DND-41 (cell line): ENCODE data around the gene GNB2.

Source experiments
- ATAC-seq: fragments of 200-7000 bp; cut with Tn5 transposase; 3 replicates; pipeline ENCODE4 v1.9.1; 2021; ENCODE audit warnings: low read depth; ENCODE audit not compliant: insufficient read depth
- DNase-seq: peaks from one replicate; pipeline ENCODE4 v3.0.0-alpha.2; 2020
- H2AFZ ChIP-seq: 2 replicates; pipeline ENCODE4 v1.6.0; 2012; ENCODE audit warnings: low read depth, low read length
- H3K27ac ChIP-seq: 2 replicates; pipeline ENCODE4 v1.5.1; 2012; ENCODE audit warnings: low read length, inconsistent platforms
- H3K27me3 ChIP-seq: fragments of 200-600 bp; sonication (generic); 2 replicates; pipeline ENCODE4 v1.6.0; 2012; ENCODE audit warnings: low read length, mild to moderate bottlenecking, inconsistent platforms; ENCODE audit not compliant: insufficient read depth, poor library complexity
- H3K36me3 ChIP-seq: 2 replicates; pipeline ENCODE4 v1.5.1; 2012; ENCODE audit warnings: low read length, inconsistent platforms; ENCODE audit not compliant: insufficient read depth
- H3K4me1 ChIP-seq: 2 replicates; pipeline ENCODE4 v1.5.1; 2012; ENCODE audit warnings: mild to moderate bottlenecking, low read length; ENCODE audit not compliant: insufficient read depth
- H3K4me2 ChIP-seq: 2 replicates; pipeline ENCODE4 v1.6.0; 2012; ENCODE audit warnings: mild to moderate bottlenecking, moderate library complexity, low read length, inconsistent platforms; ENCODE audit not compliant: insufficient read depth
- H3K4me3 ChIP-seq, 2 experiments: fragments of 200-600 bp in 1 of 2; shearing (Covaris generic) in 1 of 2; 2 replicates each; pipeline ENCODE4 v1.5.1; 2012 to 2016; ENCODE audit warnings: inconsistent platforms in 2 of 2, low read length in 2 of 2, mild to moderate bottlenecking in 2 of 2, low read depth in 1 of 2, moderate library complexity in 1 of 2
- H3K79me2 ChIP-seq: 2 replicates; pipeline ENCODE4 v1.6.0; 2012; ENCODE audit warnings: low read length, inconsistent platforms; ENCODE audit not compliant: insufficient read depth
- H3K9ac ChIP-seq: 2 replicates; pipeline ENCODE4 v1.6.0; 2012; ENCODE audit warnings: low read depth, mild to moderate bottlenecking, inconsistent platforms, low read length, moderate library complexity
- H3K9me3 ChIP-seq: 2 replicates; pipeline ENCODE4 v1.5.1; 2012; ENCODE audit warnings: low read length, moderate library complexity, mild to moderate bottlenecking, inconsistent platforms; ENCODE audit not compliant: insufficient read depth, severe bottlenecking
- H4K20me1 ChIP-seq: 2 replicates; pipeline ENCODE4 v1.6.0; 2012; ENCODE audit warnings: low read length; ENCODE audit not compliant: insufficient read depth
- CTCF ChIP-seq: IDR thresholded peaks from 2 replicates; pipeline ENCODE4 v1.5.1; 2012; ENCODE audit warnings: borderline replicate concordance, low read length, moderate library complexity, mild to moderate bottlenecking; ENCODE audit not compliant: poor library complexity, severe bottlenecking; ENCODE audit errors: extremely low read depth
- EZH2 ChIP-seq: IDR thresholded peaks from 3 replicates; pipeline ENCODE4 v1.6.1; 2012; ENCODE audit warnings: borderline replicate concordance, low read depth, mild to moderate bottlenecking, moderate library complexity, low read length, inconsistent platforms; ENCODE audit not compliant: severe bottlenecking

The GNB2 gene

GRCh38 chr7:100640517-100641440 lies 32.8 kb upstream of the GNB2 start:
- Histone ChIP-seq H3K4me2 (no peak overlapping the region), H3K4me1 (no peaks in the 10 kb centered on the region), H3K79me2 (no peaks in the 10 kb centered on the region), H2AFZ (no peak overlapping the region), H3K9me3 (no peaks in the 10 kb centered on the region), H3K36me3 (no peaks in the 10 kb centered on the region), H4K20me1 (no peaks in the 10 kb centered on the region), H3K4me3 (no peak overlapping the region), H3K9ac (no peak overlapping the region), H3K27me3 (no peaks in the 10 kb centered on the region), H3K27ac (no peak overlapping the region)
- no peak for ATAC-seq
- no peak for DNase-seq
- TF ChIP-seq EZH2 (no peak), CTCF (no peak)

- H3K27ac ChIP-seq, result no peak within 1 kb of the TSS
- H3K4me1 ChIP-seq, result no peaks in the 10 kb centered on the region
- H3K4me3 ChIP-seq, result no peak within 1 kb of the TSS
- H4K20me1 ChIP-seq, result no peaks in the 10 kb centered on the region
- H2AFZ ChIP-seq, result no peak within 1 kb of the TSS
- no peaks in the 10 kb centered on the region for H3K27me3 ChIP-seq
- H3K9ac ChIP-seq, result no peak within 1 kb of the TSS
- DNase-seq (no peak), ATAC-seq (no peak)
- no peak within 1 kb of the TSS for H3K4me2 ChIP-seq
- H3K79me2 ChIP-seq, result no peaks in the 10 kb centered on the region
- H3K36me3 ChIP-seq, result no peaks in the 10 kb centered on the region
- H3K9me3 ChIP-seq, result no peaks in the 10 kb centered on the region
- TF ChIP-seq EZH2 (no peak), CTCF (no peak)
These were observed 32.1 kb upstream of the GNB2 start, which contains the start of gene TFR2 for GRCh38 chr7:100641463-100641859. TFR2 (minus strand) TSS chr7:100641552; CDS start chr7:100641509, 43 bp downstream.

GRCh38 chr7:100641860-100642533 lies 31.5 kb upstream of the GNB2 start:
- Histone ChIP-seq H3K36me3 (no peaks in the 10 kb centered on the region), H3K9me3 (no peaks in the 10 kb centered on the region), H3K27me3 (no peaks in the 10 kb centered on the region), H3K27ac (no peak overlapping the region), H3K9ac (no peak overlapping the region), H3K4me2 (no peak overlapping the region), H2AFZ (no peak overlapping the region), H3K4me1 (no peaks in the 10 kb centered on the region), H4K20me1 (no peaks in the 10 kb centered on the region), H3K79me2 (no peaks in the 10 kb centered on the region), H3K4me3 (no peak overlapping the region)
- ATAC-seq, result no peak
- no peak for DNase-seq
- TF ChIP-seq EZH2 (no peak), CTCF (no peak)
